Measurements from ENCODE around the gene ME3. TPM values are rescaled to one million over a fixed set of nuclear protein-coding genes. Genes with fewer than 3 reads are reported as not detected.

ME3 gene
- polyA plus RNA-seq, 1 experiment = 7.1 TPM

GRCh38 chr11:86699040-86699791 lies 26.8 kb upstream of the ME3 start:
- H3K4me3 ChIP-seq (ENCODE audit: low read depth, low read length) = no peak overlapping the region
- H3K9me3 ChIP-seq (ENCODE audit: control insufficient read depth, insufficient read depth, low read length) = no peaks in the 10 kb centered on the region
- ChIA-PET CTCF (interaction anchor here (1.8 kb wide), 2 partner anchors 17 to 91 kb away, joined by 4 to 5 read pairs; no protein-coding TSS in a partner anchor), POLR2A (no interaction called here)
- H3K27me3 ChIP-seq (ENCODE audit: control insufficient read depth, insufficient read depth, low read length) = no peaks in the 10 kb centered on the region
- H3K27ac ChIP-seq (ENCODE audit: low read depth, low read length) = no peak overlapping the region
- TF ChIP-seq, protein P1, sequence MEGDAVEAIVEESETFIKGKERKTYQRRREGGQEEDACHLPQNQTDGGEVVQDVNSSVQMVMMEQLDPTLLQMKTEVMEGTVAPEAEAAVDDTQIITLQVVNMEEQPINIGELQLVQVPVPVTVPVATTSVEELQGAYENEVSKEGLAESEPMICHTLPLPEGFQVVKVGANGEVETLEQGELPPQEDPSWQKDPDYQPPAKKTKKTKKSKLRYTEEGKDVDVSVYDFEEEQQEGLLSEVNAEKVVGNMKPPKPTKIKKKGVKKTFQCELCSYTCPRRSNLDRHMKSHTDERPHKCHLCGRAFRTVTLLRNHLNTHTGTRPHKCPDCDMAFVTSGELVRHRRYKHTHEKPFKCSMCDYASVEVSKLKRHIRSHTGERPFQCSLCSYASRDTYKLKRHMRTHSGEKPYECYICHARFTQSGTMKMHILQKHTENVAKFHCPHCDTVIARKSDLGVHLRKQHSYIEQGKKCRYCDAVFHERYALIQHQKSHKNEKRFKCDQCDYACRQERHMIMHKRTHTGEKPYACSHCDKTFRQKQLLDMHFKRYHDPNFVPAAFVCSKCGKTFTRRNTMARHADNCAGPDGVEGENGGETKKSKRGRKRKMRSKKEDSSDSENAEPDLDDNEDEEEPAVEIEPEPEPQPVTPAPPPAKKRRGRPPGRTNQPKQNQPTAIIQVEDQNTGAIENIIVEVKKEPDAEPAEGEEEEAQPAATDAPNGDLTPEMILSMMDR (IDR thresholded peaks at IDR 0.05; ENCODE audit: low read depth, low read length) = no peak
- DNase-seq (ENCODE audit: low read depth, low spot score) = no peak

DNA sequence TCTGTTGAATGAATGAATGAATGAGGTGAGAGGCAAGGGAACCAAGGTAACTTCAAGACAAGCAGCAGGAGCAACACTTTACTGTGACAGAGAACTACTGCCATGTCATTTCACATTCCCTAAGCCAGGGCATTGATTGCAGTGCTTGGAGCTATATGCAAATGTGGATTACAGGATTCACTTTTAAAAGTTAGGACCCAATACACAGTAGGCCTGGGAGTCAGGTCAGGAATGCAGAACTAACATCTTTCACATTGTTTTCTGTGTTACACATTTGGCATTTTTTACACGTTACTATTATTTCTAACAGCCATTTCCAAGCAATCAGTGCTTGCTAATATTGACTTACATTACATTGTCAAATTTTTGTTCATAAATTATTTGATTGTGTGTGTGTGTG lies 26.2 kb upstream of the ME3 start:
- TF ChIP-seq, protein P1 (IDR thresholded peaks at IDR 0.05; ENCODE audit: low read depth, low read length) = no peak
- CTCF ChIA-PET = interaction anchor here (1.8 kb wide), 1 partner anchor 91 kb away, joined by 5 read pairs; no protein-coding TSS in a partner anchor
- POLR2A ChIA-PET = no interaction called here
- H3K9me3 ChIP-seq (ENCODE audit: control insufficient read depth, insufficient read depth, low read length) = no peaks in the 10 kb centered on the region
- H3K27me3 ChIP-seq (ENCODE audit: control insufficient read depth, insufficient read depth, low read length) = no peaks in the 10 kb centered on the region
- DNase-seq (ENCODE audit: low read depth, low spot score) = no peak
- H3K27ac ChIP-seq (ENCODE audit: low read depth, low read length) = no peak overlapping the region
- no peak overlapping the region for H3K4me3 ChIP-seq (ENCODE audit: low read depth, low read length)

GRCh38 chr11:86696451-86696850 lies 24.0 kb upstream of the ME3 start:
- no peak for DNase-seq (ENCODE audit: low read depth, low spot score)
- H3K9me3 ChIP-seq (ENCODE audit: control insufficient read depth, insufficient read depth, low read length) = no peaks in the 10 kb centered on the region
- ChIA-PET CTCF (interaction anchor here (1.2 to 1.3 kb wide), 2 partner anchors 88 to 103 kb away, joined by 5 read pairs; no protein-coding TSS in a partner anchor), POLR2A (interaction anchor here (1.0 to 1.3 kb wide), 2 partner anchors 23 to 44 kb away, joined by 3 to 4 read pairs; no protein-coding TSS in a partner anchor)
- H3K27me3 ChIP-seq (ENCODE audit: control insufficient read depth, insufficient read depth, low read length) = no peaks in the 10 kb centered on the region
- TF ChIP-seq, protein P1 (IDR thresholded peaks at IDR 0.05; ENCODE audit: low read depth, low read length) = no peak
- no peak overlapping the region for H3K27ac ChIP-seq (ENCODE audit: low read depth, low read length)
- no peak overlapping the region for H3K4me3 ChIP-seq (ENCODE audit: low read depth, low read length)

DNA sequence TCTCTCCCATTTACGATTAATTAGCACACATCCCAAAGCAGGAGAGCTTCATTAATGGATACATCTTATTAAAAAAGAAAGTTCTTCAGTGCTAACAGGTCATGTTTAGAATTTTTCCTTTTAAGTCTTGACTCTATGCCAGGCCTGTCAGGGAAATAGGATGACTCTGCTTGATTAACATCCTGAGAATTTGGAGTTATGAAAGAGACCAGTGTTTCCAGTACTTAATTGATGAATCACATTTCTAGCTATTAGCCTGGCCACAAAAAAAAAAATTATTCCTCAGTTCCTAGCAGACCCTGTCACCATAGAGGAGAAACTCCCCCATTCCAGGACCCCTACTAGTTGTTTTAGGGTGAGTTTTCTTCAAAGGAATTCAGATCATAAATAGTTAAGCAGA lies 23.6 kb upstream of the ME3 start:
- H3K4me3 ChIP-seq (ENCODE audit: low read depth, low read length) = no peak overlapping the region
- DNase-seq (ENCODE audit: low read depth, low spot score) = peak; percentile 73
- no peaks in the 10 kb centered on the region for H3K27me3 ChIP-seq (ENCODE audit: control insufficient read depth, insufficient read depth, low read length)
- CTCF ChIA-PET = interaction anchor here (1.2 to 1.3 kb wide), 2 partner anchors 88 to 103 kb away, joined by 5 read pairs; no protein-coding TSS in a partner anchor
- H3K27ac ChIP-seq (ENCODE audit: low read depth, low read length) = no peak overlapping the region
- POLR2A ChIA-PET = interaction anchor here (1.0 to 1.3 kb wide), 2 partner anchors 23 to 45 kb away, joined by 3 to 4 read pairs; no protein-coding TSS in a partner anchor
- TF ChIP-seq, protein P1 (IDR thresholded peaks at IDR 0.05; ENCODE audit: low read depth, low read length) = no peak
- H3K9me3 ChIP-seq (ENCODE audit: control insufficient read depth, insufficient read depth, low read length) = no peaks in the 10 kb centered on the region

GRCh38 chr11:86695373-86695772 lies 23.0 kb upstream of the ME3 start:
- Histone ChIP-seq H3K27me3 (ENCODE audit: control insufficient read depth, insufficient read depth, low read length) (no peaks in the 10 kb centered on the region), H3K4me3 (ENCODE audit: low read depth, low read length) (no peak overlapping the region), H3K9me3 (ENCODE audit: control insufficient read depth, insufficient read depth, low read length) (no peaks in the 10 kb centered on the region), H3K27ac (ENCODE audit: low read depth, low read length) (no peak overlapping the region)
- TF ChIP-seq, protein P1 (IDR thresholded peaks at IDR 0.05; ENCODE audit: low read depth, low read length) = no peak
- ChIA-PET POLR2A (interaction anchor here (1.0 to 1.3 kb wide), 2 partner anchors 24 to 45 kb away, joined by 3 to 4 read pairs; no protein-coding TSS in a partner anchor), CTCF (interaction anchor here (1.2 kb wide), 1 partner anchor 87 kb away, joined by 5 read pairs; no protein-coding TSS in a partner anchor)
- DNase-seq (ENCODE audit: low read depth, low spot score) = no peak
